Left ventricle myocardium inferior (tissue), 1 donor: Measurements from ENCODE around the gene KBTBD4. TPM values are rescaled to one million over a fixed set of nuclear protein-coding genes. Genes with fewer than 3 reads are reported as not detected.
"Not testable (repeated sequence)": the region's sequence is repeated elsewhere in the genome, so short reads cannot be mapped to it uniquely, and the experiment has no call there.

ENCODE experiments used
- DNase-seq: peaks from one replicate; pipeline ENCODE4 v3.0.0-alpha.2; 2020
- H3K27ac ChIP-seq: fragments of 200-600 bp; replicated peaks from 2 replicates; pipeline ENCODE4 v1.8.0; 2021
- H3K27me3 ChIP-seq: fragments of 200-600 bp; 2 replicates; pipeline ENCODE4 v1.8.0; 2021; ENCODE audit warnings: low read depth
- H3K36me3 ChIP-seq: fragments of 200-600 bp; 2 replicates; pipeline ENCODE4 v1.8.0; 2021
- H3K4me1 ChIP-seq: fragments of 200-600 bp; 2 replicates; pipeline ENCODE4 v1.8.0; 2021
- H3K4me3 ChIP-seq: fragments of 200-600 bp; 2 replicates; pipeline ENCODE4 v1.8.0; 2021; ENCODE audit warnings: mild to moderate bottlenecking, moderate library complexity
- H3K9me3 ChIP-seq: fragments of 200-600 bp; replicated peaks from 2 replicates; pipeline ENCODE4 v1.8.0; 2021
- CTCF ChIP-seq: fragments of 200-600 bp; IDR thresholded peaks from 2 replicates; pipeline ENCODE4 v1.8.0; 2021; ENCODE audit warnings: antibody characterized with exemption, mild to moderate bottlenecking, borderline replicate concordance
- intact Hi-C: fragments of 100-400 bp; cut with micrococcal nuclease; formaldehyde crosslinking; loops from one replicate; pipeline ENCODE4 v1.11.0; 2022
- total RNA-seq: library from RNA; stranded (reverse); fragmentation: NEBNext Ultra II Directional; extraction: Animal tissue kit (Norgen Biotek cat#: 25700); gene quantifications from one replicate; pipeline ENCODE4 v1.2.1, GENCODE V29; 2021
- donor health status: DM: no; HTN: yes; CAD: no; lungs with severe emphysema.

KBTBD4 gene
- total RNA-seq, 1 donor from 2014 or later = 14.2 TPM

GRCh38 chr11:47569646-47570045 lies 9.1 kb downstream of the KBTBD4 start:
- no peak for TF ChIP-seq CTCF
- Histone ChIP-seq H3K9me3 (no peaks in the 10 kb centered on the region), H3K4me1 (peaks cover 54% of the 10 kb centered on the region), H3K27me3 (no peaks in the 10 kb centered on the region), H3K27ac (no peak overlapping the region), H3K36me3 (peaks cover 43% of the 10 kb centered on the region), H3K4me3 (no peak overlapping the region)
- intact Hi-C loops = no loop called here
- no peak for DNase-seq

GRCh38 chr11:47566149-47566698 lies 12.5 kb downstream of the KBTBD4 start:
- Histone ChIP-seq H3K4me1 (peaks cover 28% of the 10 kb centered on the region), H3K27ac (peak overlapping the region; percentile 82), H3K4me3 (peak overlapping the region; percentile 98), H3K9me3 (no peaks in the 10 kb centered on the region), H3K27me3 (no peaks in the 10 kb centered on the region), H3K36me3 (peaks cover 15% of the 10 kb centered on the region)
- no peak for DNase-seq
- TF ChIP-seq CTCF = no peak
- intact Hi-C loops = no loop called here

- Histone ChIP-seq H3K9me3 (no peaks in the 10 kb centered on the region), H3K36me3 (peaks cover 12% of the 10 kb centered on the region), H3K4me3 (peak within 1 kb of the TSS; percentile 98), H3K4me1 (peaks cover 24% of the 10 kb centered on the region), H3K27ac (peak within 1 kb of the TSS; percentile 82), H3K27me3 (no peaks in the 10 kb centered on the region)
- intact Hi-C loops = no loop called here
- DNase-seq = peak; percentile 82
- no peak for TF ChIP-seq CTCF
These were observed 13.2 kb downstream of the KBTBD4 start, which contains the start of gene PTPMT1 for GRCh38 chr11:47565340-47566148. PTPMT1 (plus strand) TSS chr11:47565599; CDS start chr11:47565623, 24 bp downstream.

GRCh38 chr11:47564933-47565339 lies 13.8 kb downstream of the KBTBD4 start:
- TF ChIP-seq CTCF = no peak
- Histone ChIP-seq H3K4me3 (peak overlapping the region; percentile 98), H3K27me3 (no peaks in the 10 kb centered on the region), H3K27ac (peak overlapping the region; percentile 82), H3K4me1 (peaks cover 24% of the 10 kb centered on the region), H3K9me3 (no peaks in the 10 kb centered on the region), H3K36me3 (peaks cover 6% of the 10 kb centered on the region)
- no peak for DNase-seq
- intact Hi-C loops = no loop called here

- H3K9me3 ChIP-seq, H3K27me3 ChIP-seq, intact Hi-C loops, H3K27ac ChIP-seq, H3K36me3 ChIP-seq, DNase-seq: not testable (repeated sequence)
- peaks cover 24% of the 10 kb centered on the region for H3K4me1 ChIP-seq
- H3K4me3 ChIP-seq = peak overlapping the region; percentile 98
These were observed 14.4 kb downstream of the KBTBD4 start for GRCh38 chr11:47564366-47564765.

- H3K27me3 ChIP-seq, DNase-seq, intact Hi-C loops, H3K27ac ChIP-seq, H3K4me3 ChIP-seq, H3K9me3 ChIP-seq, H3K36me3 ChIP-seq: not testable (repeated sequence)
- H3K4me1 ChIP-seq = peaks cover 24% of the 10 kb centered on the region
These were observed 16.4 kb downstream of the KBTBD4 start for GRCh38 chr11:47562393-47562792.
